Thyroid gland (tissue), 4 donors: ENCODE data around the gene LSM14B.

Experiments
- POLR2A ChIP-seq, 2 donors: fragments of 450-650 bp; IDR thresholded peaks; one replicate each; pipeline ENCODE4 v1.6.1; 2017; ENCODE audit warnings: antibody characterized with exemption in 2 of 2, mild to moderate bottlenecking in 2 of 2, moderate library complexity in 1 of 2
- TF ChIP-seq, protein P1 (sequence below), 6 experiments: fragments of 200-600 bp in 3 of 6; fragments of 450-650 bp in 3 of 6; sonication (generic) in 3 of 6; IDR thresholded peaks; one replicate each; pipeline ENCODE4 v1.5.1; 2016 to 2019; ENCODE audit warnings: antibody characterized with exemption in 6 of 6, mild to moderate bottlenecking in 2 of 6, inconsistent platforms in 1 of 6, moderate library complexity in 1 of 6

GRCh38 chr20:62147125-62147524 lies 24.9 kb downstream of the LSM14B start:
- no peak for TF ChIP-seq POLR2A (IDR thresholded peaks at IDR 0.05)
- TF ChIP-seq, protein P1, sequence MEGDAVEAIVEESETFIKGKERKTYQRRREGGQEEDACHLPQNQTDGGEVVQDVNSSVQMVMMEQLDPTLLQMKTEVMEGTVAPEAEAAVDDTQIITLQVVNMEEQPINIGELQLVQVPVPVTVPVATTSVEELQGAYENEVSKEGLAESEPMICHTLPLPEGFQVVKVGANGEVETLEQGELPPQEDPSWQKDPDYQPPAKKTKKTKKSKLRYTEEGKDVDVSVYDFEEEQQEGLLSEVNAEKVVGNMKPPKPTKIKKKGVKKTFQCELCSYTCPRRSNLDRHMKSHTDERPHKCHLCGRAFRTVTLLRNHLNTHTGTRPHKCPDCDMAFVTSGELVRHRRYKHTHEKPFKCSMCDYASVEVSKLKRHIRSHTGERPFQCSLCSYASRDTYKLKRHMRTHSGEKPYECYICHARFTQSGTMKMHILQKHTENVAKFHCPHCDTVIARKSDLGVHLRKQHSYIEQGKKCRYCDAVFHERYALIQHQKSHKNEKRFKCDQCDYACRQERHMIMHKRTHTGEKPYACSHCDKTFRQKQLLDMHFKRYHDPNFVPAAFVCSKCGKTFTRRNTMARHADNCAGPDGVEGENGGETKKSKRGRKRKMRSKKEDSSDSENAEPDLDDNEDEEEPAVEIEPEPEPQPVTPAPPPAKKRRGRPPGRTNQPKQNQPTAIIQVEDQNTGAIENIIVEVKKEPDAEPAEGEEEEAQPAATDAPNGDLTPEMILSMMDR (IDR thresholded peaks at IDR 0.05) = no peak
